SK-N-SH treated with all-trans-retinoic acid at 6 μM for 48 hours (cell line): Measurements from ENCODE around the gene C11orf97.

ENCODE experiments used
- ATAC-seq: fragments of 200-7000 bp; cut with Tn5 transposase; 3 replicates; pipeline ENCODE4 v1.9.1; 2020; ENCODE audit warnings: mild to moderate bottlenecking, moderate library complexity
- BACH2 ChIP-seq: fragments of 250-450 bp; sonication (Bioruptor Pico); IDR thresholded peaks from 2 replicates; pipeline ENCODE4 v1.9.0; 2021; ENCODE audit warnings: mild to moderate bottlenecking, borderline replicate concordance
- CREB5 ChIP-seq: fragments of 250-450 bp; sonication (Bioruptor Pico); IDR thresholded peaks from 2 replicates; pipeline ENCODE4 v1.5.1; 2020; ENCODE audit warnings: low read depth, mild to moderate bottlenecking, moderate library complexity
- ESRRG ChIP-seq: fragments of 250-450 bp; sonication (Bioruptor Pico); IDR thresholded peaks from 2 replicates; pipeline ENCODE4 v1.6.1; 2021; ENCODE audit warnings: mild to moderate bottlenecking
- GLIS3 ChIP-seq: fragments of 250-450 bp; sonication (Bioruptor Pico); IDR thresholded peaks from 2 replicates; pipeline ENCODE4 v1.5.0; 2020; ENCODE audit warnings: mild to moderate bottlenecking, moderate library complexity
- ISL1 ChIP-seq: fragments of 250-450 bp; sonication (Bioruptor Pico); IDR thresholded peaks from 2 replicates; pipeline ENCODE4 v2.1.2; 2022; ENCODE audit warnings: mild to moderate bottlenecking, moderate library complexity
- OSR1 ChIP-seq: fragments of 250-450 bp; sonication (Bioruptor Pico); IDR thresholded peaks from 2 replicates; pipeline ENCODE4 v1.8.0; 2022; ENCODE audit warnings: moderate library complexity, mild to moderate bottlenecking, inconsistent platforms
- PPARA ChIP-seq: fragments of 250-450 bp; sonication (Bioruptor Pico); IDR thresholded peaks from 2 replicates; pipeline ENCODE4 v1.5.0; 2020; ENCODE audit warnings: mild to moderate bottlenecking, borderline replicate concordance
- SNAI2 ChIP-seq: fragments of 250-450 bp; sonication (Bioruptor Pico); IDR thresholded peaks from 2 replicates; pipeline ENCODE4 v1.5.0; 2020; ENCODE audit warnings: mild to moderate bottlenecking, moderate library complexity
- TCF4 ChIP-seq: fragments of 250-450 bp; sonication (Bioruptor Pico); IDR thresholded peaks from 2 replicates; pipeline ENCODE4 v1.8.0; 2021; ENCODE audit warnings: mild to moderate bottlenecking, moderate library complexity, borderline replicate concordance
- ZC3H10 ChIP-seq: fragments of 250-450 bp; sonication (Bioruptor Pico); IDR thresholded peaks from 2 replicates; pipeline ENCODE4 v1.5.1; 2021; ENCODE audit warnings: mild to moderate bottlenecking, moderate library complexity
- ZFP3 ChIP-seq: fragments of 250-450 bp; sonication (Bioruptor Pico); IDR thresholded peaks from 2 replicates; pipeline ENCODE4 v1.5.0; 2020; ENCODE audit warnings: mild to moderate bottlenecking, moderate library complexity
- ZNF565 ChIP-seq: fragments of 450-650 bp; formaldehyde crosslinking; conservative IDR thresholded peaks from 2 replicates; pipeline ENCODE4 v1.5.0; 2020; ENCODE audit warnings: low read depth, mild to moderate bottlenecking, moderate library complexity
- ZNF70 ChIP-seq: fragments of 450-650 bp; formaldehyde crosslinking; IDR thresholded peaks from 2 replicates; pipeline ENCODE4 v1.5.0; 2020; ENCODE audit warnings: mild to moderate bottlenecking, moderate library complexity
- ZNF8 ChIP-seq: fragments of 450-650 bp; formaldehyde crosslinking; IDR thresholded peaks from 2 replicates; pipeline ENCODE4 v1.5.0; 2020; ENCODE audit warnings: mild to moderate bottlenecking, moderate library complexity
- TF ChIP-seq, protein P1 (sequence below): fragments of 250-450 bp; sonication (Bioruptor Pico); IDR thresholded peaks from 2 replicates; pipeline ENCODE4 v1.8.0; 2020; ENCODE audit warnings: mild to moderate bottlenecking, moderate library complexity, borderline replicate concordance
- TF ChIP-seq, protein P2 (sequence below): fragments of 250-450 bp; sonication (Bioruptor Pico); IDR thresholded peaks from 2 replicates; pipeline ENCODE4 v1.8.0; 2021; ENCODE audit warnings: low read depth, mild to moderate bottlenecking, moderate library complexity, borderline replicate concordance
- TF ChIP-seq, protein P3 (sequence below): fragments of 250-450 bp; sonication (Bioruptor Pico); IDR thresholded peaks from 2 replicates; pipeline ENCODE4 v1.5.0; 2020; ENCODE audit warnings: mild to moderate bottlenecking, moderate library complexity

Gene C11orf97

DNA sequence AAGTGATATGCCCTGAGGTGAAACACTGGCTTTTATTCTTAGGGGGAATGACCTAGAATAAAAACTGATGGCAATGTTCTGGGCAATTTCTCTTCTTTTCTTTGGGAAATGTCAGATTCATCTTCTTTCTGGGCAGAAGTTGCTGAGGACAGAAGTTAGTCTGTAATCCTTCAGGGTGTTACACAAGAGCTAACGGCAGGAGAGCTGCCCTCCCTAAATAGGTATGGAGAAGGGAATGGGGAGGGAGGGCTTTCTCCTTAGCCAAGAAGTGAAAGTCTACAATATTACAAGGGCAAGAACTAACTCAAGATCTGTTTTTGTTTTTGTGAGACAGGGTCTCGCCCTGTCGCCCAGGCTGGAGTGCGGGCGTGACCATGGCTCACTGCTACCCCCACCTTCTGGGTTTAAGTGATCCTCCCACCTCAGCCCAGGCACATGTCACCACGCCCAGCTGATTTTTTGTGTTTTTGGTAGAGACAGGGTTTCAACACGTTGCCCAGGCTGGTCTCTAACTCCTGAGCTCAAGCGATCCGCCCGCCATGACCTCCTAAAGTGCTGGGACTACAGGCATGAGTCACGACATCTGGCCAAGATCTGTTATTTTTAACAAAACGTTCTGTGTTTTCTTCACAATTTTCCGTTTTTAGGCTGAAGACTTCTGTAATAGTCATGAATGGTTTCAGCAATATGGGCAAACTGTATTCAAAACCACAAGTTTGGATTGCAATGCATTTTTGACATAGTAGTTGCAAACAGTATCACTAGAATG is 62.1 kb downstream of the C11orf97 start:
- peak; percentile 71 for ATAC-seq
- no peak for TF ChIP-seq PPARA (CRISPR knock-in tag)

DNA sequence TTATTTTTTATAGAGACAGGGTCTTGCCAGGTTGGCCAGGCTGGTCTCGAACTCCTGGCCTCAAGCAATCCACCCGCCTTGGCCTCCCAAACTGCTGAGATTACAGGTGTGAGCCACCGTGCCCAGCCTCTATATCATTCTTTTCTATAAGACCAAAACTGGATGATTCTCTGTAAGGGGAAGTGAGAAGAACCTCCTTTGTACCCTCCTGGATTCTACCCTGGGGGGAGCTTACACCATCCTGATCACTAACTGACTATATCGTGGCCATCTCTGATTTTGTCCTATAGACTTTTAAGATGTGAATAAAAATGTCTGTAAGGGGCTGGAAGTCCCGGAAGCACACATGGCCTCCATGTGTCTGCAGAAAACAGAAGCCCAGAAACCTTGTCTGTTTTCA is 64.0 kb downstream of the C11orf97 start:
- no peak for TF ChIP-seq CREB5 (CRISPR knock-in tag)
- TF ChIP-seq, protein P1, sequence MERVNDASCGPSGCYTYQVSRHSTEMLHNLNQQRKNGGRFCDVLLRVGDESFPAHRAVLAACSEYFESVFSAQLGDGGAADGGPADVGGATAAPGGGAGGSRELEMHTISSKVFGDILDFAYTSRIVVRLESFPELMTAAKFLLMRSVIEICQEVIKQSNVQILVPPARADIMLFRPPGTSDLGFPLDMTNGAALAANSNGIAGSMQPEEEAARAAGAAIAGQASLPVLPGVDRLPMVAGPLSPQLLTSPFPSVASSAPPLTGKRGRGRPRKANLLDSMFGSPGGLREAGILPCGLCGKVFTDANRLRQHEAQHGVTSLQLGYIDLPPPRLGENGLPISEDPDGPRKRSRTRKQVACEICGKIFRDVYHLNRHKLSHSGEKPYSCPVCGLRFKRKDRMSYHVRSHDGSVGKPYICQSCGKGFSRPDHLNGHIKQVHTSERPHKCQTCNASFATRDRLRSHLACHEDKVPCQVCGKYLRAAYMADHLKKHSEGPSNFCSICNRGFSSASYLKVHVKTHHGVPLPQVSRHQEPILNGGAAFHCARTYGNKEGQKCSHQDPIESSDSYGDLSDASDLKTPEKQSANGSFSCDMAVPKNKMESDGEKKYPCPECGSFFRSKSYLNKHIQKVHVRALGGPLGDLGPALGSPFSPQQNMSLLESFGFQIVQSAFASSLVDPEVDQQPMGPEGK, result no peak
- TF ChIP-seq, protein P2, sequence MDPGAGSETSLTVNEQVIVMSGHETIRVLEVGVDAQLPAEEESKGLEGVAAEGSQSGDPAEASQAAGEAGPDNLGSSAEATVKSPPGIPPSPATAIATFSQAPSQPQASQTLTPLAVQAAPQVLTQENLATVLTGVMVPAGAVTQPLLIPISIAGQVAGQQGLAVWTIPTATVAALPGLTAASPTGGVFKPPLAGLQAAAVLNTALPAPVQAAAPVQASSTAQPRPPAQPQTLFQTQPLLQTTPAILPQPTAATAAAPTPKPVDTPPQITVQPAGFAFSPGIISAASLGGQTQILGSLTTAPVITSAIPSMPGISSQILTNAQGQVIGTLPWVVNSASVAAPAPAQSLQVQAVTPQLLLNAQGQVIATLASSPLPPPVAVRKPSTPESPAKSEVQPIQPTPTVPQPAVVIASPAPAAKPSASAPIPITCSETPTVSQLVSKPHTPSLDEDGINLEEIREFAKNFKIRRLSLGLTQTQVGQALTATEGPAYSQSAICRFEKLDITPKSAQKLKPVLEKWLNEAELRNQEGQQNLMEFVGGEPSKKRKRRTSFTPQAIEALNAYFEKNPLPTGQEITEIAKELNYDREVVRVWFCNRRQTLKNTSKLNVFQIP (CRISPR knock-in tag), result no peak
- TF ChIP-seq OSR1 (CRISPR knock-in tag), result no peak
- TF ChIP-seq, protein P3, sequence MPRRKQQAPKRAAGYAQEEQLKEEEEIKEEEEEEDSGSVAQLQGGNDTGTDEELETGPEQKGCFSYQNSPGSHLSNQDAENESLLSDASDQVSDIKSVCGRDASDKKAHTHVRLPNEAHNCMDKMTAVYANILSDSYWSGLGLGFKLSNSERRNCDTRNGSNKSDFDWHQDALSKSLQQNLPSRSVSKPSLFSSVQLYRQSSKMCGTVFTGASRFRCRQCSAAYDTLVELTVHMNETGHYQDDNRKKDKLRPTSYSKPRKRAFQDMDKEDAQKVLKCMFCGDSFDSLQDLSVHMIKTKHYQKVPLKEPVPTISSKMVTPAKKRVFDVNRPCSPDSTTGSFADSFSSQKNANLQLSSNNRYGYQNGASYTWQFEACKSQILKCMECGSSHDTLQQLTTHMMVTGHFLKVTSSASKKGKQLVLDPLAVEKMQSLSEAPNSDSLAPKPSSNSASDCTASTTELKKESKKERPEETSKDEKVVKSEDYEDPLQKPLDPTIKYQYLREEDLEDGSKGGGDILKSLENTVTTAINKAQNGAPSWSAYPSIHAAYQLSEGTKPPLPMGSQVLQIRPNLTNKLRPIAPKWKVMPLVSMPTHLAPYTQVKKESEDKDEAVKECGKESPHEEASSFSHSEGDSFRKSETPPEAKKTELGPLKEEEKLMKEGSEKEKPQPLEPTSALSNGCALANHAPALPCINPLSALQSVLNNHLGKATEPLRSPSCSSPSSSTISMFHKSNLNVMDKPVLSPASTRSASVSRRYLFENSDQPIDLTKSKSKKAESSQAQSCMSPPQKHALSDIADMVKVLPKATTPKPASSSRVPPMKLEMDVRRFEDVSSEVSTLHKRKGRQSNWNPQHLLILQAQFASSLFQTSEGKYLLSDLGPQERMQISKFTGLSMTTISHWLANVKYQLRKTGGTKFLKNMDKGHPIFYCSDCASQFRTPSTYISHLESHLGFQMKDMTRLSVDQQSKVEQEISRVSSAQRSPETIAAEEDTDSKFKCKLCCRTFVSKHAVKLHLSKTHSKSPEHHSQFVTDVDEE (CRISPR knock-in tag), result no peak
- TF ChIP-seq ISL1 (CRISPR knock-in tag), result no peak
- no peak for TF ChIP-seq ZFP3 (CRISPR knock-in tag)
- TF ChIP-seq BACH2 (CRISPR knock-in tag), result no peak
- no peak for TF ChIP-seq TCF4
- TF ChIP-seq ZC3H10, result no peak
- ATAC-seq, result no peak

GRCh38 chr11:94577841-94578240 is 65.6 kb downstream of the C11orf97 start:
- TF ChIP-seq ZNF8 (CRISPR knock-in tag) (no peak), PPARA (CRISPR knock-in tag) (no peak), ESRRG (CRISPR knock-in tag) (no peak), CREB5 (CRISPR knock-in tag) (no peak), ZNF70 (CRISPR knock-in tag) (no peak), TCF4 (no peak), ZC3H10 (no peak), GLIS3 (CRISPR knock-in tag) (no peak), SNAI2 (no peak), ZNF565 (CRISPR knock-in tag) (no peak)
- TF ChIP-seq, protein P3 (CRISPR knock-in tag), result no peak
- no peak for ATAC-seq
